DOHH2 (cell line): ENCODE results near the gene FAM81B.

Experiments used
- H3F3A ChIP-seq: fragments of 200-600 bp; sonication (generic), shearing (Covaris generic); 2 replicates; pipeline ENCODE4 v1.6.0; 2016; ENCODE audit warnings: antibody characterized with exemption, mild to moderate bottlenecking; ENCODE audit not compliant: control insufficient read depth, insufficient read depth
- H3K27ac ChIP-seq: fragments of 200-600 bp; sonication (generic); 2 replicates; pipeline ENCODE4 v1.5.1; 2014; ENCODE audit warnings: low read depth, mild to moderate bottlenecking, low read length, moderate library complexity
- H3K27me3 ChIP-seq: fragments of 200-600 bp; sonication (generic); 2 replicates; pipeline ENCODE4 v1.6.1; 2014; ENCODE audit warnings: mild to moderate bottlenecking, low read length, mixed read lengths; ENCODE audit not compliant: control insufficient read depth
- H3K36me3 ChIP-seq: fragments of 200-600 bp; sonication (generic); 2 replicates; pipeline ENCODE4 v1.6.1; 2014; ENCODE audit warnings: mild to moderate bottlenecking, low read length, moderate library complexity, mixed read lengths; ENCODE audit not compliant: control insufficient read depth
- H3K4me1 ChIP-seq: fragments of 200-600 bp; sonication (generic); 2 replicates; pipeline ENCODE4 v1.6.1; 2014; ENCODE audit warnings: mild to moderate bottlenecking, low read length, mixed read lengths; ENCODE audit not compliant: control insufficient read depth
- H3K4me2 ChIP-seq: fragments of 200-600 bp; sonication (generic); 2 replicates; pipeline ENCODE4 v1.6.0; 2014; ENCODE audit warnings: mild to moderate bottlenecking, low read length, moderate library complexity
- H3K4me3 ChIP-seq: fragments of 200-600 bp; sonication (generic); 2 replicates; pipeline ENCODE4 v1.5.1; 2014; ENCODE audit warnings: mild to moderate bottlenecking, low read length, mixed read lengths
- H3K79me2 ChIP-seq: fragments of 200-600 bp; sonication (generic); 2 replicates; pipeline ENCODE4 v1.6.1; 2014; ENCODE audit warnings: mild to moderate bottlenecking, low read length, mixed read lengths; ENCODE audit not compliant: control insufficient read depth
- H3K9me2 ChIP-seq: fragments of 200-600 bp; sonication (generic); replicated peaks from 2 replicates; pipeline ENCODE4 v1.6.1; 2014; ENCODE audit warnings: mild to moderate bottlenecking, low read length, mixed read lengths; ENCODE audit not compliant: control insufficient read depth
- H3K9me3 ChIP-seq: fragments of 200-600 bp; sonication (generic); 2 replicates; pipeline ENCODE4 v1.6.1; 2014; ENCODE audit warnings: antibody characterized with exemption, low read length, mixed read lengths; ENCODE audit not compliant: control insufficient read depth, insufficient read depth
- H4K20me1 ChIP-seq: fragments of 200-600 bp; sonication (generic); 2 replicates; pipeline ENCODE4 v1.6.0; 2014; ENCODE audit warnings: low read depth, mild to moderate bottlenecking, antibody characterized with exemption, low read length, moderate library complexity; ENCODE audit not compliant: control insufficient read depth, insufficient read depth
- CTCF ChIP-seq: fragments of 200-600 bp; sonication (generic); IDR thresholded peaks from one replicate; pipeline ENCODE4 v1.5.1; 2014; ENCODE audit warnings: antibody characterized with exemption, mild to moderate bottlenecking, low read depth, low read length; ENCODE audit not compliant: poor library complexity, severe bottlenecking
- EZH2phosphoT487 ChIP-seq: fragments of 200-600 bp; sonication (generic); IDR thresholded peaks from 2 replicates; pipeline ENCODE4 v1.6.1; 2017; ENCODE audit warnings: borderline replicate concordance, mild to moderate bottlenecking, antibody characterized with exemption, low read length, moderate library complexity, mixed read lengths

The FAM81B gene

GRCh38 chr5:95426227-95426626 lies 35.1 kb downstream of the FAM81B start:
- Histone ChIP-seq H4K20me1 (no peaks in the 10 kb centered on the region), H3K27me3 (no peaks in the 10 kb centered on the region), H3K9me2 (no peaks in the 10 kb centered on the region), H3K27ac (no peak overlapping the region), H3F3A (no peaks in the 10 kb centered on the region), H3K4me1 (no peaks in the 10 kb centered on the region), H3K79me2 (no peaks in the 10 kb centered on the region), H3K9me3 (no peaks in the 10 kb centered on the region), H3K4me2 (no peak overlapping the region), H3K36me3 (no peaks in the 10 kb centered on the region), H3K4me3 (no peak overlapping the region)
- TF ChIP-seq CTCF (no peak), EZH2phosphoT487 (no peak)

GRCh38 chr5:95432779-95433178 lies 41.6 kb downstream of the FAM81B start:
- Histone ChIP-seq H4K20me1 (no peaks in the 10 kb centered on the region), H3K36me3 (no peaks in the 10 kb centered on the region), H3K27me3 (no peaks in the 10 kb centered on the region), H3K9me2 (no peaks in the 10 kb centered on the region), H3K79me2 (no peaks in the 10 kb centered on the region), H3F3A (no peaks in the 10 kb centered on the region), H3K27ac (no peak overlapping the region), H3K4me3 (no peak overlapping the region), H3K9me3 (no peaks in the 10 kb centered on the region), H3K4me2 (no peak overlapping the region), H3K4me1 (no peaks in the 10 kb centered on the region)
- TF ChIP-seq CTCF (no peak), EZH2phosphoT487 (no peak)

DNA sequence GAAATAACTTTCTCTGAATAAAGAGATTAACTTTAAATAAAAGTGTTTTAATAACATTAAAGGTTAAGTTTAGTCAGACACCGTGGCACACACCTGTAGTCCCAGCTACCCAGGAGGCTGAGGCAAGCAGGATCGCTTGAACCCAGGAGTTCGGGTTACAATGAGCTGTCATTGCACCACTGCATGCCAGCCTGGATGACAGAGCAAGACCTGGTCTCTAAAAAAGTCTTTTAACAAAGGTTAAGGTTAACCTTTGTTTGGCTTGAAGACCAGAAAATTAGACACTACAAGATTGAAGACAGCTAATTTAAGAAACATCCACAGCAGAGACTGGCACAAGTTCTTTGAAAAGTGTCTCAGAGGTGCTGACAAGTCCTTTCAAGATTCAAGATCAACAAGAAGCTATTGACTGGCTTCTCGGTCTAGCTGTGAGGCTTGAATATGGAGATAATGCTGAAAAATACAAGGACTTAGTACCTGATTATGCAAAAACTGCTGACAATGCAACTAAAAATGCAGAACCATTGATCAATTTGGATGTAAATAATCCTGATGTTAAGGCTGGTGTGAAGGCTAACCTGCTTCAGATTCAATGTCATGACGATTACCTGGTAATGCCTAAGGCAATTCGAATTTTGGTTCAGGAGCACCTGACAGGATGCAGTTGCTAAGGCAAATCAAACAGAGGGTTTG lies 48.8 kb downstream of the FAM81B start:
- TF ChIP-seq EZH2phosphoT487 (no peak), CTCF (no peak)
- Histone ChIP-seq H3K27ac (no peak overlapping the region), H4K20me1 (no peaks in the 10 kb centered on the region), H3K9me3 (no peaks in the 10 kb centered on the region), H3K4me2 (no peak overlapping the region), H3K27me3 (0 out of 2 replicates have a peak, but pooled peaks cover 3% of the 10 kb centered on the region), H3K9me2 (no peaks in the 10 kb centered on the region), H3K36me3 (no peaks in the 10 kb centered on the region), H3K4me3 (no peak overlapping the region), H3K79me2 (no peaks in the 10 kb centered on the region), H3F3A (no peaks in the 10 kb centered on the region), H3K4me1 (no peaks in the 10 kb centered on the region)
